Measurements from ENCODE around the gene RAB28.
"Not testable (repeated sequence)": the region's sequence is repeated elsewhere in the genome, so short reads cannot be mapped to it uniquely, and the experiment has no call there.

Gene RAB28

DNA sequence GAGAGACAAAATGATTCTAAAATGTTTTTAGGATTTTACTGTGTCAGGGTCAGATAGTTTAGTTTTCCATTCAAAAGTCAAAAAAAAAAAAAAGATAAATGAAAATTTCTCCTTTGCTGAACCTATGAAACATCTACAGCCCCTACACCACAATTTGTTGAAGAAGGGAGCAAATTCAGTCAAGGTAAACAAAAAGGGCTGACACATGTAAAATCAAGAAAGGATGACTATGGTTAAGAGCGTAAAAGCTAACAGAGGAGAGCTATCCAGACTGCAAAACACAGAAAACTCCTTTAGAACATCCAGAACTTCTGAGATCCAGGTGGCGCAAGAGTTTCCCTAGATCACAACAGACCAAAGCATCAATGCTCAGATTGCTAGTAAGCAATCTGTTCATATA lies 72.2 kb downstream of the RAB28 start (continued):
- TF ChIP-seq ZNF565 (CRISPR knock-in tag; conservative IDR thresholded peaks at IDR 0.05; ENCODE audit: low read depth) (no peak), ISL1 (CRISPR knock-in tag; IDR thresholded peaks at IDR 0.05) (no peak), ARNTL (CRISPR knock-in tag; IDR thresholded peaks at IDR 0.05; ENCODE audit: borderline replicate concordance, low read depth) (no peak), GLIS3 (CRISPR knock-in tag; IDR thresholded peaks at IDR 0.05) (no peak), ZNF8 (CRISPR knock-in tag; IDR thresholded peaks at IDR 0.05) (no peak)

DNA sequence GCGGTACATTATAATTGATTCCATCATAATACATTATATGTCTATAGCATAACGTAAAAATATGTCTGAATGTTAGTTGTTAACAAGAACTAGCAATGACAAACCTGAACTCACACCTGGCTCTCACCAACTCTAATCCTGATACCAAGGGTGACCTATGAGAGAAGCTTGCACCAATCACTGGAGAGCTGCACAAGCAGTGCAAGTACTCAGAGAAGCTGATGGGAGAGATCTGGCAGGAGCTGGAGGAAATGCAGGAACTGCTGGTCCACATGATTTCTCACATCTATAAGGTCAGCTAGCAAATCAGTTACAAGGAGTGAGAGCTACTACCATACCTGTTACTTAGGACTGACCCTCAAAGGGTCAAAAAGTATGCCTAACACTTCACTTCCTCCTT lies 74.8 kb downstream of the RAB28 start:
- TF ChIP-seq ZNF565 (CRISPR knock-in tag; conservative IDR thresholded peaks at IDR 0.05; ENCODE audit: low read depth) (no peak), TCF4 (CRISPR knock-in tag; IDR thresholded peaks at IDR 0.05; ENCODE audit: borderline replicate concordance) (no peak), PPARA (CRISPR knock-in tag; IDR thresholded peaks at IDR 0.05; ENCODE audit: borderline replicate concordance) (no peak)
- no peak for ATAC-seq

DNA sequence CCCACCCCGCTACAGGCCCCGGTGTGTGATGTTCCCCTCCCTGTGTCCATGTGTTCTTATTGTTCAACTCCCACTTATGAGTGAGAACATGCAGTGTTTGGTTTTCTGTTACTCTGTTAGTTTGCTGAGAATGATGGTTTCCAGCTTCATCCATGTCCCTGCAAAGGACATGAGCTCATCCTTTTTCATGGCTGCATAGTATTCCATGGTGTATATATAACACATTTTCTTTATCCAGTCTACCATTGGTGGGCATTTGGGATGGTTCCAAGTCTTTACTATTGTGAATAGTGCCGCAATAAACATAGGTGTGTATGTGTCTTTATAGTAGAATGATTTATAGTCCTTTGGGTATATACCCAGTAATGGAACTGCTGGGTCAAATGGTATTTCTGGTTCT lies 78.0 kb downstream of the RAB28 start:
- not testable (repeated sequence) for ATAC-seq

DNA sequence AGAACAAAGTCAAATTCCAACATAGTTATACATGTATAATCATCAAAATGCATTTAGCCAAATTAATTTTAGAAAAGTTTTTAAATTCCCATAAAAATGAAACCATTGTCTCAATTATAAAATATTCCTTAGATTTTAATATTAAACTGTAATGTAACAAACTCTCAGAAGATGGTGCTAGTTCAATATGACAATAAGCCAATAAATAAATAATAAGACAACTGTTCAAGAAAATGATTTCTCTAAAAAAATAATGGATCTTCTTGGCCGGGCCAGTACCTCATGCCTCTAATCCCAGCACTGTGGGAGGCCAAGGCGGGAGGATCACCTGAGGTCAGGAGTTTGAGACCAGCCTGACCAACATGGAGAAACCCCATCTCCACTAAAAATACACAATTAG lies 80.3 kb downstream of the RAB28 start:
- TF ChIP-seq CSDC2 (CRISPR knock-in tag; IDR thresholded peaks at IDR 0.05): no peak
- TF ChIP-seq GLIS3 (CRISPR knock-in tag; IDR thresholded peaks at IDR 0.05): no peak
- no peak for TF ChIP-seq ZNF565 (CRISPR knock-in tag; conservative IDR thresholded peaks at IDR 0.05; ENCODE audit: low read depth)
- TF ChIP-seq ISL1 (CRISPR knock-in tag; IDR thresholded peaks at IDR 0.05): no peak
- no peak for TF ChIP-seq ESRRG (CRISPR knock-in tag; IDR thresholded peaks at IDR 0.05)
- TF ChIP-seq ZFP3 (CRISPR knock-in tag; IDR thresholded peaks at IDR 0.05): no peak
- TF ChIP-seq PPARA (CRISPR knock-in tag; IDR thresholded peaks at IDR 0.05; ENCODE audit: borderline replicate concordance): no peak
- TF ChIP-seq TOX (CRISPR knock-in tag; IDR thresholded peaks at IDR 0.05; ENCODE audit: borderline replicate concordance): no peak
- ATAC-seq: no peak

DNA sequence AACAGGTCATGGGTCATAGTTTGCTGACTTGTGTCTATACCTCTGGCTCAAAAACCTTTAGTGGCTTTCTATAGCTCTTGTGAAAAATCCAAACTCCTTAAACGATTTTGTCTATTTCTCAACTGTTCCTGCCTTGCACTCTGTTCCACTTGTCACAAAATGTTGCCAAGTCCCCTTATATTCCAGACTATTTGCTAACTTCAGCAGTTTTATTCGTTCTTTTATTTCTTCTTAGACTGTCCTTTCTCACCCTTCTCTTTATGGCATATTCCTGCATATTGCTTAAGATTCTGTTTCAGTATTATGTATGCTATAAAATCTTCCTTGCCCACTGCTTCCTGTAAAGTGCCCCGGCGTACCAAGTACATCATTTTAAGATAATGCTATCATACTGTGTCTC lies 80.8 kb downstream of the RAB28 start:
- ATAC-seq: no peak
- TF ChIP-seq, protein P1, sequence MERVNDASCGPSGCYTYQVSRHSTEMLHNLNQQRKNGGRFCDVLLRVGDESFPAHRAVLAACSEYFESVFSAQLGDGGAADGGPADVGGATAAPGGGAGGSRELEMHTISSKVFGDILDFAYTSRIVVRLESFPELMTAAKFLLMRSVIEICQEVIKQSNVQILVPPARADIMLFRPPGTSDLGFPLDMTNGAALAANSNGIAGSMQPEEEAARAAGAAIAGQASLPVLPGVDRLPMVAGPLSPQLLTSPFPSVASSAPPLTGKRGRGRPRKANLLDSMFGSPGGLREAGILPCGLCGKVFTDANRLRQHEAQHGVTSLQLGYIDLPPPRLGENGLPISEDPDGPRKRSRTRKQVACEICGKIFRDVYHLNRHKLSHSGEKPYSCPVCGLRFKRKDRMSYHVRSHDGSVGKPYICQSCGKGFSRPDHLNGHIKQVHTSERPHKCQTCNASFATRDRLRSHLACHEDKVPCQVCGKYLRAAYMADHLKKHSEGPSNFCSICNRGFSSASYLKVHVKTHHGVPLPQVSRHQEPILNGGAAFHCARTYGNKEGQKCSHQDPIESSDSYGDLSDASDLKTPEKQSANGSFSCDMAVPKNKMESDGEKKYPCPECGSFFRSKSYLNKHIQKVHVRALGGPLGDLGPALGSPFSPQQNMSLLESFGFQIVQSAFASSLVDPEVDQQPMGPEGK (CRISPR knock-in tag; IDR thresholded peaks at IDR 0.05; ENCODE audit: borderline replicate concordance): no peak
- TF ChIP-seq RARB (CRISPR knock-in tag; IDR thresholded peaks at IDR 0.05): no peak
- TF ChIP-seq, protein P2, sequence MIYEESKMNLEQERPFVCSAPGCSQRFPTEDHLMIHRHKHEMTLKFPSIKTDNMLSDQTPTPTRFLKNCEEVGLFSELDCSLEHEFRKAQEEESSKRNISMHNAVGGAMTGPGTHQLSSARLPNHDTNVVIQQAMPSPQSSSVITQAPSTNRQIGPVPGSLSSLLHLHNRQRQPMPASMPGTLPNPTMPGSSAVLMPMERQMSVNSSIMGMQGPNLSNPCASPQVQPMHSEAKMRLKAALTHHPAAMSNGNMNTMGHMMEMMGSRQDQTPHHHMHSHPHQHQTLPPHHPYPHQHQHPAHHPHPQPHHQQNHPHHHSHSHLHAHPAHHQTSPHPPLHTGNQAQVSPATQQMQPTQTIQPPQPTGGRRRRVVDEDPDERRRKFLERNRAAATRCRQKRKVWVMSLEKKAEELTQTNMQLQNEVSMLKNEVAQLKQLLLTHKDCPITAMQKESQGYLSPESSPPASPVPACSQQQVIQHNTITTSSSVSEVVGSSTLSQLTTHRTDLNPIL (CRISPR knock-in tag; IDR thresholded peaks at IDR 0.05; ENCODE audit: low read depth): no peak
- TF ChIP-seq ISL1 (CRISPR knock-in tag; IDR thresholded peaks at IDR 0.05): no peak
- TF ChIP-seq PPARA (CRISPR knock-in tag; IDR thresholded peaks at IDR 0.05; ENCODE audit: borderline replicate concordance): no peak
- TF ChIP-seq ZNF565 (CRISPR knock-in tag; conservative IDR thresholded peaks at IDR 0.05; ENCODE audit: low read depth): no peak

DNA sequence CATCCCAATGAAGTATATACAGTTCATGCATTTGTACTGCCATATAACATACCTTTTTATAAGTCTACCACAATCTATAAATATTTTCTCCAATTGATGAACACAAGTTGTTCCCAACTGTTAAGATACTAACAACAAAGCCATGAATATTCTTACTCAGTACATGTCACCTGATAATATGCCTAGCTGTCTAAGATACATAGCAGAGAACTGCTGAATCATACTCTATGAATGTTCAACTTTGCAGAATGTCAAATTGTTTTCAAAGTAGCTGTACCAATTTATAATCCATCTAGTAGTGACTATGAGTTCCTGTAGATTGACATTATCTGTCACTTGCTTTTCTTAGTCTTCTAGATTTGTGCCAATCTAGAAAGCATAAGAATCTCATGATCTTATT lies 84.9 kb downstream of the RAB28 start:
- TF ChIP-seq ZNF565 (CRISPR knock-in tag; conservative IDR thresholded peaks at IDR 0.05; ENCODE audit: low read depth) (no peak), ZC3H10 (CRISPR knock-in tag; IDR thresholded peaks at IDR 0.05) (no peak), PPARA (CRISPR knock-in tag; IDR thresholded peaks at IDR 0.05; ENCODE audit: borderline replicate concordance) (no peak), RARB (CRISPR knock-in tag; IDR thresholded peaks at IDR 0.05) (no peak)
- TF ChIP-seq, protein P1 (CRISPR knock-in tag; IDR thresholded peaks at IDR 0.05; ENCODE audit: borderline replicate concordance): no peak
- ATAC-seq: peak; percentile 62

DNA sequence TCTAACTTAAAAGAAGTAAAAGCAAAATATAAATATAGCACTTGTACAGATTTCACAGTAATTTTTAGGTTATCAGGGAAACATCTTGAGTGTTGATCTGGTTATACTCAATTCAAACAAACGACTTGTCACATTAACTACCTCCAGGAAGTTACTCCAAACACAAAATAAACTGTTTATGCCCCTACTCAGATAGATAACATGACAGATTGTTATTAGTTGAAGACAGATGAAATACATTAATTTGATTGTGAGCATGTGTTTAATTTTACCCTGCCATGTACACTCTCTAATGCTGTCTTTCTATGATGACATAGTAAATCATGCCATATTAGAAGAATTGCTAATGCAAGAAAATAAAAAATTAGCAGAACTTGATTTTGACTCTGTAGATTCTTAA lies 88.0 kb downstream of the RAB28 start:
- peak; percentile 51; the same call in 1 of the 3 replicates for ATAC-seq
- TF ChIP-seq, protein P3, sequence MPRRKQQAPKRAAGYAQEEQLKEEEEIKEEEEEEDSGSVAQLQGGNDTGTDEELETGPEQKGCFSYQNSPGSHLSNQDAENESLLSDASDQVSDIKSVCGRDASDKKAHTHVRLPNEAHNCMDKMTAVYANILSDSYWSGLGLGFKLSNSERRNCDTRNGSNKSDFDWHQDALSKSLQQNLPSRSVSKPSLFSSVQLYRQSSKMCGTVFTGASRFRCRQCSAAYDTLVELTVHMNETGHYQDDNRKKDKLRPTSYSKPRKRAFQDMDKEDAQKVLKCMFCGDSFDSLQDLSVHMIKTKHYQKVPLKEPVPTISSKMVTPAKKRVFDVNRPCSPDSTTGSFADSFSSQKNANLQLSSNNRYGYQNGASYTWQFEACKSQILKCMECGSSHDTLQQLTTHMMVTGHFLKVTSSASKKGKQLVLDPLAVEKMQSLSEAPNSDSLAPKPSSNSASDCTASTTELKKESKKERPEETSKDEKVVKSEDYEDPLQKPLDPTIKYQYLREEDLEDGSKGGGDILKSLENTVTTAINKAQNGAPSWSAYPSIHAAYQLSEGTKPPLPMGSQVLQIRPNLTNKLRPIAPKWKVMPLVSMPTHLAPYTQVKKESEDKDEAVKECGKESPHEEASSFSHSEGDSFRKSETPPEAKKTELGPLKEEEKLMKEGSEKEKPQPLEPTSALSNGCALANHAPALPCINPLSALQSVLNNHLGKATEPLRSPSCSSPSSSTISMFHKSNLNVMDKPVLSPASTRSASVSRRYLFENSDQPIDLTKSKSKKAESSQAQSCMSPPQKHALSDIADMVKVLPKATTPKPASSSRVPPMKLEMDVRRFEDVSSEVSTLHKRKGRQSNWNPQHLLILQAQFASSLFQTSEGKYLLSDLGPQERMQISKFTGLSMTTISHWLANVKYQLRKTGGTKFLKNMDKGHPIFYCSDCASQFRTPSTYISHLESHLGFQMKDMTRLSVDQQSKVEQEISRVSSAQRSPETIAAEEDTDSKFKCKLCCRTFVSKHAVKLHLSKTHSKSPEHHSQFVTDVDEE (CRISPR knock-in tag; IDR thresholded peaks at IDR 0.05): peak; percentile 31; the same call in 1 of the 2 replicates
- TF ChIP-seq, protein P1 (CRISPR knock-in tag; IDR thresholded peaks at IDR 0.05; ENCODE audit: borderline replicate concordance): peak; percentile 80; the same call in 1 of the 2 replicates
- TF ChIP-seq SNAI2 (CRISPR knock-in tag; IDR thresholded peaks at IDR 0.05) (0 out of 2 replicates have a peak, but pooled peaks have one; percentile 58), ZFP3 (CRISPR knock-in tag; IDR thresholded peaks at IDR 0.05) (no peak), RARB (CRISPR knock-in tag; IDR thresholded peaks at IDR 0.05) (peak; percentile 77; the same call in 1 of the 2 replicates), ZFP30 (CRISPR knock-in tag; IDR thresholded peaks at IDR 0.05) (no peak), ZC3H10 (CRISPR knock-in tag; IDR thresholded peaks at IDR 0.05) (peak; percentile 65; the same call in 1 of the 2 replicates), TOX (CRISPR knock-in tag; IDR thresholded peaks at IDR 0.05; ENCODE audit: borderline replicate concordance) (peak; percentile 86)
